OCI-LY7 (cell line): Measurements from ENCODE around the gene VANGL1. TPM values are rescaled to one million over a fixed set of nuclear protein-coding genes. Genes with fewer than 3 reads are reported as not detected.

ENCODE experiments used
- BruUV-seq: library from RNA; stranded (reverse); fragments of 400-500 nt; replicated peaks from 2 replicates; lab custom pipeline; 2021; lab: Mats Ljungman, UMichigan
- CTCF ChIA-PET: fragments of 300-600 bp; sonication (Branson Sonifier 250); formaldehyde crosslinking; loops from one replicate; lab custom pipeline; 2022; ENCODE audit warnings: antibody characterized with exemption; ENCODE audit not compliant: unreplicated experiment; lab: Charles Lee
- POLR2A ChIA-PET: fragments of 300-600 bp; sonication (Branson Sonifier 250); formaldehyde crosslinking; loops from one replicate; lab custom pipeline; 2022; ENCODE audit warnings: antibody characterized with exemption; lab: Charles Lee
- DNase-seq: peaks from one replicate; pipeline ENCODE4 v3.0.0-alpha.2; 2015; ENCODE audit warnings: low spot score
- H2AFZ ChIP-seq: fragments of 200-600 bp; sonication (generic), shearing (Covaris generic); 2 replicates; pipeline ENCODE4 v1.6.1; 2014; ENCODE audit warnings: mild to moderate bottlenecking, antibody characterized with exemption, low read length, moderate library complexity
- H3K27ac ChIP-seq: fragments of 200-600 bp; sonication (generic); 2 replicates; pipeline ENCODE4 v1.5.1; 2014; ENCODE audit warnings: mixed run types, low read depth, mild to moderate bottlenecking, moderate library complexity, low read length, inconsistent platforms; ENCODE audit not compliant: poor library complexity, severe bottlenecking
- H3K36me3 ChIP-seq: fragments of 200-600 bp; sonication (generic); 2 replicates; pipeline ENCODE4 v1.6.1; 2014; ENCODE audit warnings: mild to moderate bottlenecking, antibody characterized with exemption, low read length, moderate library complexity, mixed read lengths; ENCODE audit not compliant: insufficient read depth
- H3K4me1 ChIP-seq: fragments of 200-600 bp; sonication (generic); 2 replicates; pipeline ENCODE4 v1.5.1; 2014; ENCODE audit warnings: mild to moderate bottlenecking, low read length; ENCODE audit not compliant: insufficient read depth, poor library complexity, severe bottlenecking
- H3K4me2 ChIP-seq: fragments of 200-600 bp; sonication (generic); 2 replicates; pipeline ENCODE4 v1.6.1; 2014; ENCODE audit warnings: mild to moderate bottlenecking, low read length
- H3K4me3 ChIP-seq: fragments of 200-600 bp; sonication (generic); 2 replicates; pipeline ENCODE4 v1.5.1; 2014; ENCODE audit warnings: mild to moderate bottlenecking, low read depth, low read length; ENCODE audit not compliant: poor library complexity, severe bottlenecking
- H3K79me2 ChIP-seq: fragments of 200-600 bp; sonication (generic); 2 replicates; pipeline ENCODE4 v1.6.1; 2016; ENCODE audit warnings: low read depth, mild to moderate bottlenecking, low read length, moderate library complexity, mixed read lengths; ENCODE audit not compliant: insufficient read depth
- H3K9me2 ChIP-seq: fragments of 200-600 bp; sonication (generic); 2 replicates; pipeline ENCODE4 v1.6.1; 2016; ENCODE audit warnings: mild to moderate bottlenecking, low read length, mixed read lengths; ENCODE audit not compliant: insufficient read depth
- H3K9me3 ChIP-seq: fragments of 200-600 bp; sonication (generic); 2 replicates; pipeline ENCODE4 v1.6.1; 2014; ENCODE audit warnings: mild to moderate bottlenecking, mixed run types, low read length, mixed read lengths
- H4K20me1 ChIP-seq: fragments of 200-600 bp; sonication (generic); 2 replicates; pipeline ENCODE4 v1.6.1; 2014; ENCODE audit warnings: mild to moderate bottlenecking, antibody characterized with exemption, low read length, moderate library complexity, mixed read lengths; ENCODE audit not compliant: insufficient read depth
- CTCF ChIP-seq: fragments of 200-600 bp; sonication (generic); conservative IDR thresholded peaks from 2 replicates; pipeline ENCODE4 v1.5.1; 2014; ENCODE audit warnings: mild to moderate bottlenecking, antibody characterized with exemption, low read length, moderate library complexity, mixed read lengths
- EZH2phosphoT487 ChIP-seq: fragments of 200-600 bp; sonication (generic); IDR thresholded peaks from 2 replicates; pipeline ENCODE4 v1.6.1; 2018; ENCODE audit warnings: low read depth, borderline replicate concordance, mild to moderate bottlenecking, mixed run types, antibody characterized with exemption, low read length, moderate library complexity, mixed read lengths
- intact Hi-C: fragments of 100-400 bp; cut with micrococcal nuclease; formaldehyde crosslinking; loops from one replicate; pipeline ENCODE4 v1.10.0; 2022; ENCODE audit not compliant: unreplicated experiment
- total RNA-seq, 2 experiments: library from RNA; depleted of rRNA in 1 of 2; stranded (reverse); fragments of >200 nt in 1 of 2; shearing (Covaris generic) in 1 of 2; gene quantifications; 2 replicates each; pipeline ENCODE4 v1.2.3, GENCODE V29; 2014 to 2022

Gene VANGL1
- total RNA-seq, 2 experiments from 2014 or later, result 1.2 TPM; not detected in 1

- POLR2A ChIA-PET, result no interaction called here
- no peak overlapping the region for H3K4me3 ChIP-seq
- no peak for DNase-seq
- no peaks in the 10 kb centered on the region for H4K20me1 ChIP-seq
- no peak overlapping the region for H3K4me2 ChIP-seq
- H2AFZ ChIP-seq, result no peak overlapping the region
- no peak overlapping the region for H3K27ac ChIP-seq
- H3K79me2 ChIP-seq, result no peaks in the 10 kb centered on the region
- H3K9me2 ChIP-seq, result no peaks in the 10 kb centered on the region
- no peaks in the 10 kb centered on the region for H3K4me1 ChIP-seq
- H3K9me3 ChIP-seq, result no peaks in the 10 kb centered on the region
- intact Hi-C loops, result no loop called here
- CTCF ChIA-PET, result no interaction called here
- no peak for TF ChIP-seq CTCF
- no peak for TF ChIP-seq EZH2phosphoT487
- no TSS peak for BruUV-seq
- no peaks in the 10 kb centered on the region for H3K36me3 ChIP-seq
Measured at GRCh38 chr1:115728341-115728740, 86.6 kb downstream of the VANGL1 start.

- Histone ChIP-seq H2AFZ (no peak overlapping the region), H3K9me3 (no peaks in the 10 kb centered on the region), H3K27ac (no peak overlapping the region), H3K9me2 (no peaks in the 10 kb centered on the region), H3K4me3 (no peak overlapping the region), H3K79me2 (no peaks in the 10 kb centered on the region), H3K4me1 (no peaks in the 10 kb centered on the region), H3K36me3 (no peaks in the 10 kb centered on the region), H3K4me2 (no peak overlapping the region), H4K20me1 (no peaks in the 10 kb centered on the region)
- POLR2A ChIA-PET, result no interaction called here
- CTCF ChIA-PET, result no interaction called here
- no TSS peak for BruUV-seq
- DNase-seq, result no peak
- intact Hi-C loops, result no loop called here
- TF ChIP-seq EZH2phosphoT487, result no peak
- TF ChIP-seq CTCF, result no peak
Measured at GRCh38 chr1:115729756-115730155, 88.0 kb downstream of the VANGL1 start.

GRCh38 chr1:115732316-115732715, 90.5 kb downstream of the VANGL1 start:
- Histone ChIP-seq H3K4me1 (no peaks in the 10 kb centered on the region), H2AFZ (no peak overlapping the region), H3K36me3 (no peaks in the 10 kb centered on the region), H4K20me1 (no peaks in the 10 kb centered on the region), H3K9me2 (no peaks in the 10 kb centered on the region), H3K79me2 (no peaks in the 10 kb centered on the region), H3K4me3 (no peak overlapping the region), H3K9me3 (no peaks in the 10 kb centered on the region), H3K4me2 (no peak overlapping the region), H3K27ac (no peak overlapping the region)
- CTCF ChIA-PET, result no interaction called here
- POLR2A ChIA-PET, result no interaction called here
- no TSS peak for BruUV-seq
- intact Hi-C loops, result no loop called here
- no peak for DNase-seq
- TF ChIP-seq EZH2phosphoT487 (no peak), CTCF (no peak)
